HCT116 (cell line): Measurements from ENCODE around the gene TTLL6. TPM values are rescaled to one million over a fixed set of nuclear protein-coding genes. Genes with fewer than 3 reads are reported as not detected.

Experiments
- ATAC-seq: fragments of 200-7000 bp; cut with Tn5 transposase; 2 replicates; pipeline ENCODE4 v1.9.1; 2020; ENCODE audit warnings: mild to moderate bottlenecking, moderate library complexity
- BruUV-seq: library from RNA; stranded (reverse); fragments of 400-500 nt; replicated peaks from 2 replicates; lab custom pipeline; 2021; lab: Mats Ljungman, UMichigan
- CTCF ChIA-PET: fragments of 300-600 bp; sonication (Branson Sonifier 250); formaldehyde crosslinking; loops from one replicate; lab custom pipeline; 2021; ENCODE audit warnings: antibody characterized with exemption; lab: Charles Lee
- POLR2A ChIA-PET: fragments of 300-600, 350-600 bp; sonication (Branson Sonifier 250); formaldehyde crosslinking; loops from one replicate; lab custom pipeline; 2021; ENCODE audit warnings: antibody characterized with exemption; lab: Charles Lee
- RAD21 ChIA-PET, 2 experiments: fragments of 300-600 bp; sonication (Branson Sonifier 250); formaldehyde crosslinking; loops; one replicate each; lab custom pipeline; 2023; ENCODE audit warnings: low total read pairs in 2 of 2; ENCODE audit not compliant: uncharacterized antibody in 2 of 2, unreplicated experiment in 2 of 2, low non-redundant PET in 1 of 2; lab: Charles Lee
- DNase-seq: peaks from one replicate; pipeline ENCODE4 v3.0.0-alpha.2; 2010; ENCODE audit warnings: low read depth, low spot score
- H2AFZ ChIP-seq: fragments of 200-600 bp; shearing (Covaris generic), sonication (generic); 2 replicates; pipeline ENCODE4 v1.6.1; 2017; ENCODE audit warnings: low read depth, mixed run types, mixed read lengths, antibody characterized with exemption, low read length; ENCODE audit not compliant: poor library complexity, severe bottlenecking
- H3K27ac ChIP-seq: 2 replicates; pipeline ENCODE4 v1.5.1; 2012; ENCODE audit warnings: low read depth, low read length
- H3K27me3 ChIP-seq: fragments of 200-600 bp; sonication (generic); 2 replicates; pipeline ENCODE4 v1.6.1; 2016; ENCODE audit warnings: mixed run types, low read length, mixed read lengths; ENCODE audit not compliant: insufficient read depth
- H3K36me3 ChIP-seq, 2 experiments: fragments of 200-500 bp in 1 of 2; fragments of 200-600 bp in 1 of 2; sonication (Bioruptor generic) in 1 of 2; sonication (generic) in 1 of 2; 2 replicates each; pipeline versions ENCODE4 v1.5.1 to v1.6.1; 2014 to 2016; ENCODE audit warnings: low read length in 2 of 2, inconsistent platforms in 1 of 2, mixed read lengths in 1 of 2, mixed run types in 1 of 2; ENCODE audit not compliant: insufficient read depth in 2 of 2, control insufficient read depth in 1 of 2
- H3K4me1 ChIP-seq, 2 experiments: fragments of 200-600 bp in 1 of 2; sonication (generic) in 1 of 2; 2 replicates each; pipeline versions ENCODE4 v1.5.1 to v1.6.1; 2012 to 2017; ENCODE audit warnings: low read length in 2 of 2, inconsistent platforms in 1 of 2, mild to moderate bottlenecking in 1 of 2, mixed read lengths in 1 of 2, mixed run types in 1 of 2, moderate library complexity in 1 of 2; ENCODE audit not compliant: insufficient read depth in 2 of 2, control insufficient read depth in 1 of 2
- H3K4me2 ChIP-seq: fragments of 200-600 bp; sonication (generic); 2 replicates; pipeline ENCODE4 v1.6.1; 2017; ENCODE audit warnings: mixed run types, low read length, mixed read lengths
- H3K4me3 ChIP-seq, 2 experiments: fragments of 200-600 bp in 1 of 2; sonication (generic) in 1 of 2; replicated peaks in 1 of 2; 2 replicates each; pipeline ENCODE4 v1.5.1; 2011 to 2016; ENCODE audit warnings: low read length in 2 of 2, control low read depth in 1 of 2, low read depth in 1 of 2, mild to moderate bottlenecking in 1 of 2, mixed read lengths in 1 of 2, mixed run types in 1 of 2
- H3K79me2 ChIP-seq: fragments of 200-600 bp; sonication (generic); 2 replicates; pipeline ENCODE4 v1.6.1; 2017; ENCODE audit warnings: mild to moderate bottlenecking, mixed run types, low read length, moderate library complexity, mixed read lengths; ENCODE audit not compliant: insufficient read depth
- H3K9ac ChIP-seq: fragments of 200-600 bp; sonication (generic); 2 replicates; pipeline ENCODE4 v1.6.1; 2016; ENCODE audit warnings: low read length, mixed read lengths
- H3K9me2 ChIP-seq: fragments of 200-600 bp; sonication (generic), shearing (Covaris generic); 2 replicates; pipeline ENCODE4 v1.6.1; 2017; ENCODE audit warnings: mixed run types, mild to moderate bottlenecking, moderate library complexity; ENCODE audit not compliant: insufficient read depth
- H3K9me3 ChIP-seq, 2 experiments: fragments of 200-500 bp in 1 of 2; fragments of 200-600 bp in 1 of 2; sonication (Bioruptor generic) in 1 of 2; sonication (generic) in 1 of 2; 2 replicates each; pipeline ENCODE4 v1.6.1; 2014 to 2017; ENCODE audit warnings: low read length in 2 of 2, mixed read lengths in 2 of 2, inconsistent platforms in 1 of 2, low read depth in 1 of 2, mild to moderate bottlenecking in 1 of 2, mixed run types in 1 of 2, moderate library complexity in 1 of 2; ENCODE audit not compliant: control insufficient read depth in 1 of 2, insufficient read depth in 1 of 2
- H4K20me1 ChIP-seq: fragments of 200-600 bp; sonication (generic), shearing (Covaris generic); 2 replicates; pipeline ENCODE4 v1.6.1; 2017; ENCODE audit warnings: mixed run types, mild to moderate bottlenecking, moderate library complexity; ENCODE audit not compliant: insufficient read depth
- CBX3 ChIP-seq: IDR thresholded peaks from 2 replicates; pipeline ENCODE4 v1.6.1; 2012; ENCODE audit warnings: low read depth
- CEBPB ChIP-seq: IDR thresholded peaks from 2 replicates; pipeline ENCODE4 v1.6.1; 2012; ENCODE audit warnings: low read depth
- ELF1 ChIP-seq: IDR thresholded peaks from 2 replicates; pipeline ENCODE4 v1.6.1; 2012; ENCODE audit warnings: low read depth, borderline replicate concordance
- EZH2 ChIP-seq: fragments of 200-600 bp; sonication (generic); IDR thresholded peaks from 2 replicates; pipeline ENCODE4 v1.6.1; 2017; ENCODE audit warnings: antibody characterized with exemption, mixed run types
- EZH2phosphoT487 ChIP-seq: fragments of 200-600 bp; IDR thresholded peaks from 2 replicates; pipeline ENCODE4 v1.6.1; 2018; ENCODE audit warnings: antibody characterized with exemption, borderline replicate concordance
- FOSL1 ChIP-seq: IDR thresholded peaks from 2 replicates; pipeline ENCODE4 v1.6.1; 2012; ENCODE audit warnings: low read depth
- JUND ChIP-seq: IDR thresholded peaks from 2 replicates; pipeline ENCODE4 v1.6.1; 2012
- RAD21 ChIP-seq: IDR thresholded peaks from 2 replicates; pipeline ENCODE4 v1.6.1; 2012; ENCODE audit warnings: low read depth, mild to moderate bottlenecking
- REST ChIP-seq: IDR thresholded peaks from 2 replicates; pipeline ENCODE4 v1.6.1; 2012; ENCODE audit warnings: low read depth
- SIN3A ChIP-seq: IDR thresholded peaks from 2 replicates; pipeline ENCODE4 v1.6.1; 2012; ENCODE audit warnings: low read depth
- TCF7L2 ChIP-seq: IDR thresholded peaks from 2 replicates; pipeline ENCODE4 v1.7.0; 2011; ENCODE audit warnings: borderline replicate concordance, inconsistent platforms; ENCODE audit not compliant: insufficient read depth, insufficient read length; ENCODE audit errors: extremely low read depth
- YY1 ChIP-seq: IDR thresholded peaks from 2 replicates; pipeline ENCODE4 v1.6.1; 2011; ENCODE audit warnings: low read length, low read depth, moderate library complexity, mild to moderate bottlenecking; ENCODE audit not compliant: insufficient replicate concordance; ENCODE audit errors: extremely low read depth
- ZFX ChIP-seq: fragments of 450-650 bp; IDR thresholded peaks from 2 replicates; pipeline ENCODE4 v1.6.1; 2017
- ZNF274 ChIP-seq: fragments of 200-500 bp; sonication (Bioruptor generic); IDR thresholded peaks from 2 replicates; pipeline ENCODE4 v1.6.1; 2014; ENCODE audit warnings: mild to moderate bottlenecking, low read depth, low read length, inconsistent platforms
- intact Hi-C: fragments of 100-400 bp; cut with micrococcal nuclease; formaldehyde crosslinking; loops from 2 replicates; pipeline ENCODE4 v1.10.0; 2022
- total RNA-seq: library from RNA; stranded (reverse); gene quantifications from one replicate; pipeline ENCODE4 v1.2.1, GENCODE V29; 2021; ENCODE audit not compliant: unreplicated experiment
- TF ChIP-seq, protein P1 (sequence below), 3 experiments: fragments of 200-600 bp in 1 of 3; sonication (generic) in 1 of 3; IDR thresholded peaks in 2 of 3; conservative IDR thresholded peaks in 1 of 3; 2 replicates each; pipeline ENCODE4 v1.5.1; 2012 to 2017; ENCODE audit warnings: low read depth in 2 of 3, low read length in 2 of 3, antibody characterized with exemption in 1 of 3, borderline replicate concordance in 1 of 3, control low read depth in 1 of 3, mild to moderate bottlenecking in 1 of 3, mixed read lengths in 1 of 3, mixed run types in 1 of 3, moderate library complexity in 1 of 3; ENCODE audit not compliant: insufficient read depth in 1 of 3

The TTLL6 gene
- total RNA-seq, 1 experiment from 2014 or later, result 0.79 TPM

DNA sequence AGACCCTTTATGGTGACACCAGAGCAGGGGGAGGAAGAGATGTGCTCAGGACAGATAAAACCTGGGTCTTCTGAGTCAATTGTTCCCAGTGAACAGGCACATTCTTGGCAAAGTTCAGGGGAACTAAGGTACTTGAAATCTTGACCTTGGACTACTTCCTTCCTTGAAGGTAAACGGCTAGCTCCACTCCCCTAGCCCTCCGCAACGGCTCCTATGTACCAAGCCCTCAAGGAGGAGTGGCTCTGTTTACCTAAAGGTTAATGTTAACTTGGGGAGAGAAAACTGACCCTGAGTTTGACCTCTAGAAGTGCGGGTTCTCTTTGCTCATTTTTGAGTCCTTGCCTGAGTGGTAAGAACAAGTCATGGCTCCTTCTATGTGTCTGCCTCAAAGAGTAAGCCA lies 7.8 kb downstream of the TTLL6 start:
- H3K4me1 ChIP-seq, result peaks cover 4 to 11% of the 10 kb centered on the region in 2 experiments; a peak in 3 of 4 replicates
- DNase-seq (no peak), ATAC-seq (no peak)
- no peak overlapping the region for H3K27ac ChIP-seq
- H3K4me3 ChIP-seq, result no peak overlapping the region
- intact Hi-C loops, result no loop called here
- no TSS peak for BruUV-seq
- H3K9me3 ChIP-seq, result no peaks in the 10 kb centered on the region
- H3K4me2 ChIP-seq, result no peak overlapping the region
- H3K9ac ChIP-seq, result no peak overlapping the region
- RAD21 ChIA-PET, result no interaction called here
- no peaks in the 10 kb centered on the region for H4K20me1 ChIP-seq
- H3K9me2 ChIP-seq, result no peaks in the 10 kb centered on the region
- no peaks in the 10 kb centered on the region for H3K36me3 ChIP-seq
- no peaks in the 10 kb centered on the region for H3K79me2 ChIP-seq
- CTCF ChIA-PET, result interaction anchor here (0.7 to 0.9 kb wide), 2 partner anchors 75 to 223 kb away, joined by 3 to 4 read pairs; no protein-coding TSS in a partner anchor
- TF ChIP-seq, protein P1, sequence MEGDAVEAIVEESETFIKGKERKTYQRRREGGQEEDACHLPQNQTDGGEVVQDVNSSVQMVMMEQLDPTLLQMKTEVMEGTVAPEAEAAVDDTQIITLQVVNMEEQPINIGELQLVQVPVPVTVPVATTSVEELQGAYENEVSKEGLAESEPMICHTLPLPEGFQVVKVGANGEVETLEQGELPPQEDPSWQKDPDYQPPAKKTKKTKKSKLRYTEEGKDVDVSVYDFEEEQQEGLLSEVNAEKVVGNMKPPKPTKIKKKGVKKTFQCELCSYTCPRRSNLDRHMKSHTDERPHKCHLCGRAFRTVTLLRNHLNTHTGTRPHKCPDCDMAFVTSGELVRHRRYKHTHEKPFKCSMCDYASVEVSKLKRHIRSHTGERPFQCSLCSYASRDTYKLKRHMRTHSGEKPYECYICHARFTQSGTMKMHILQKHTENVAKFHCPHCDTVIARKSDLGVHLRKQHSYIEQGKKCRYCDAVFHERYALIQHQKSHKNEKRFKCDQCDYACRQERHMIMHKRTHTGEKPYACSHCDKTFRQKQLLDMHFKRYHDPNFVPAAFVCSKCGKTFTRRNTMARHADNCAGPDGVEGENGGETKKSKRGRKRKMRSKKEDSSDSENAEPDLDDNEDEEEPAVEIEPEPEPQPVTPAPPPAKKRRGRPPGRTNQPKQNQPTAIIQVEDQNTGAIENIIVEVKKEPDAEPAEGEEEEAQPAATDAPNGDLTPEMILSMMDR (IDR thresholded peaks at IDR 0.05 in 2 of 3, conservative IDR thresholded peaks at IDR 0.05 in 1 of 3; ENCODE audit: borderline replicate concordance in 1 of 3, insufficient read depth in 1 of 3, low read depth in 2 of 3, low read length in 2 of 3), result no peak
- no peak overlapping the region for H2AFZ ChIP-seq
- POLR2A ChIA-PET, result no interaction called here
- no peaks in the 10 kb centered on the region for H3K27me3 ChIP-seq

GRCh38 chr17:48804936-48805411 lies 12.1 kb downstream of the TTLL6 start:
- Histone ChIP-seq H4K20me1 (no peaks in the 10 kb centered on the region), H2AFZ (peak overlapping the region; percentile 39), H3K4me1 (peaks cover 4 to 11% of the 10 kb centered on the region in 2 experiments; a peak in 3 of 4 replicates), H3K4me2 (peak overlapping the region; percentile 40), H3K79me2 (no peaks in the 10 kb centered on the region), H3K27ac (no peak overlapping the region), H3K36me3 (no peaks in the 10 kb centered on the region), H3K9me3 (no peaks in the 10 kb centered on the region), H3K27me3 (no peaks in the 10 kb centered on the region), H3K9ac (no peak overlapping the region), H3K4me3 (peak overlapping the region in 1 of 2 experiments; percentile 4; a peak in 2 of 4 replicates), H3K9me2 (no peaks in the 10 kb centered on the region)
- DNase-seq (peak; percentile 77), ATAC-seq (peak; percentile 100)
- intact Hi-C loops, result loop anchor here (1.0 to 2.0 kb wide), 3 partner anchors 73 to 422 kb away; no protein-coding TSS in a partner anchor
- BruUV-seq, result no TSS peak
- CTCF ChIA-PET, result interaction anchor here (0.6 to 7.1 kb wide), 28 partner anchors 10 to 422 kb away, joined by 3 to 171 read pairs (median 4); partner anchors contain the start of genes PRAC2 and TTLL6
- POLR2A ChIA-PET, result interaction anchor here (0.6 to 1.8 kb wide), 4 partner anchors 11 to 413 kb away, joined by 3 to 18 read pairs (median 6); no protein-coding TSS in a partner anchor
- RAD21 ChIA-PET, result interaction anchor here (0.6 to 3.2 kb wide), 13 partner anchors 69 to 578 kb away, joined by 3 to 37 read pairs (median 3); no protein-coding TSS in a partner anchor
- peak; percentile 44 for TF ChIP-seq YY1
- no peak for TF ChIP-seq ZNF274
- no peak for TF ChIP-seq ZFX
- TF ChIP-seq EZH2phosphoT487, result no peak
- TF ChIP-seq SIN3A, result no peak
- TF ChIP-seq FOSL1, result no peak
- TF ChIP-seq RAD21, result peak; percentile 99
- TF ChIP-seq JUND, result no peak
- TF ChIP-seq TCF7L2, result peak; percentile 41
- TF ChIP-seq CEBPB, result no peak
- no peak for TF ChIP-seq REST
- no peak for TF ChIP-seq ELF1
- TF ChIP-seq EZH2, result no peak
- TF ChIP-seq CBX3, result no peak
